ENCODE results near the gene TFIP11.

TFIP11 gene

GRCh38 chr22:26503758-26504157 lies 8.5 kb downstream of the TFIP11 start:
- DNase-seq (ENCODE audit: low spot score) = no peak

DNA sequence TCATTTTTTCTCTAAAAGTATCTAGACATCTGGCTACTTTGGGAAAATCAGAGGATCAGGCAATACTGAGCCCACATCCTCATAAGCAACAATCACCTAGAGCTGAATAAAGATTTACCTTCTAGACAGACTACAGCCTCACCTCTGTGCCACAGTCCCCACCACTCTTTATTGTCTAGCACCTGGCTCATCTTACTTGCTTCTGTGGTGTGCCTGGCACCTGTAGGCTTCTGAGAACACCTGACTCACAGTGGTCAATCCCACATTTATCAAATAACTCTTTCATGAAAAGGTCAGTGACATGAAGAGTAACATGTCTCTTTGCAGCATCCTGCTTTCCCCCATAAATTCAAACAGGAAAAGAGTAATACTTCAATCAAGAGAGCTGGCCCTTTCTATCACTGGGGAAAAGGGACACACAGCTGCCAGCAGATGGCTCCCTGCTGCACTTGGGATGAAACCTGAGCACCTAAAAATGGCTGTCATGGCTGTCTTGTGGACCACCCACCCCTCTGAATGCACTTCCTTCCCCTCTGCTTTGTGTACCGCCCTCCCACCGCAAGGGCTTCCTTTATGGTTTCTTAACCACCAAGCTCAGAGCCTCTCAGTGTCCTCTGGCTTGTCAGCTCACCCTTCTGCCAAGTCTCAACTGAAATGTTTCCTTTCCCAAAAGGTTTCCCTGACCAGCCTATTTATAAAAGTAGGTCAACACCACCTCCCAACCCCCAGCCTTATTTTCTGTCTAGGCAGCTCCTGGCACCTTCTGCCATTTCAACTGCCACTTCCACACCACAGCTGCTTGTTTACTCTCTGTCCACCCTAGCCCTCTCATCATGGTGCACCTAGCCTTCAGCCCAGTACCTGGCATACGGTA lies 9.3 kb downstream of the TFIP11 start:
- peak; percentile 47 for DNase-seq (ENCODE audit: low spot score)

- DNase-seq (ENCODE audit: low spot score) = no peak
Observed at GRCh38 chr22:26501996-26502395, 10.3 kb downstream of the TFIP11 start.

DNA sequence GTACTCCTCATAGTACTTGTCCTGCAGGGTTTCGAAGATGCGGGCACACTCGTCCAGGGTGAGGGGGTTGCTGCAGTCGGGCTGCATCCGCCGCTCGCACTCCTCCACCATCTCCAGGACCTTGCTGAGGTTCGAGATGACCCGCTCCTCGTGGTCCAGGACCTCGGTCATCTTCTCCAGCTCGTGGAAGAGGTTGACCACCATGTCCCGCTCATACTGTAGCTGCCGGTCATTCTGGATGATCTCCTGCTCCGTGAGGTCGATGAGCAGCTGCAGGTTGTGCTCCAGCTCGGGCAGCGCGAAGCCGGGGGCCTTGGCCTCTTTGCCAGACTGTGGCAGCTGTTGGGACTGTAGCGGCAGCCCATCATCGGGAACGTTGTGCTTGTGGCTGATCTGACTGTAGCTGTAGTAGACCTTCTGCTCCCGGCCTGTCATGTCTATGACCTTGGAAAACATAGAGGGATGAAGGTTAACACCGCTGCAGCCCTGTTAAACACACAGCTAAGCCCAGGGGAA lies 13.0 kb downstream of the TFIP11 start:
- no peak for DNase-seq (ENCODE audit: low spot score)

DNA sequence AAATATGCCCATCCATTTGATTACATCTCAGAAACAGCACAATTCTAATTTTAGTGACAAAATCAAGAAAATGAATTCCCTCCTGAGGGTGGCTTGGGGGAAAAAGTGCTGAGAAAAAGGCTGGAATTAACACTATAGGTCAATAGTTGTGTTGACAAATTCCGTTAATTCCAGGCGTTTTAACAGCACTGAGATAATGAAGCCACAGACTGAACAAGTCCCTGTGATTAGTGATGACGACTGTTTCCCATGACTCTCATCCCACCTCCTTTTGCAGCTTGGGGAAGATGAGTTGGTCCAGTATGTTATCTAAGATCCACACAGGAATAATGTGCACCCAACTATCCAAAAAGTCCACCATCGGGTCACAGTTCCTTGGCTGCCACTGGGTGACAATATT lies 15.8 kb downstream of the TFIP11 start:
- no peak for DNase-seq (ENCODE audit: low spot score)

- DNase-seq (ENCODE audit: low spot score) = no peak
Observed at GRCh38 chr22:26494506-26494905, 17.8 kb downstream of the TFIP11 start.

DNA sequence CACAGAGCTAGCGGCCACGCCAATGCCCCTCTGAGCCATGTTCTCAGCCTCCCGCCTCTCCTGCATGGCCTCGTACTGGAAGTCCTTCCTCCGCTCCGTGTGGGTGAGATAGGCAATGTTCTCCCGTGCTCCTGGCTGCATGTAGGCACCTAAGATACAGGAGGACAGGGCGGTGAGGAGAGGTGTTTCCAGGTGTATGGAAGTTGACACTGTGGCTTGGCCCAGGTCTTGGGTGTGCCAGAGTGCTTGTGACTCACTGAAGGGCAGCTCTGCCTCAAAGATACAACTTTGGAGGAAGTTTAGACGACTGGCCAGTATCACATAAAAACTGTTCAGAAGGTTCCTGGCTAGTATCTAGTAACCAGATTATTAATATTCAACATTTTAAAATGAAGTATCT lies 20.1 kb downstream of the TFIP11 start:
- DNase-seq (ENCODE audit: low spot score) = no peak

DNA sequence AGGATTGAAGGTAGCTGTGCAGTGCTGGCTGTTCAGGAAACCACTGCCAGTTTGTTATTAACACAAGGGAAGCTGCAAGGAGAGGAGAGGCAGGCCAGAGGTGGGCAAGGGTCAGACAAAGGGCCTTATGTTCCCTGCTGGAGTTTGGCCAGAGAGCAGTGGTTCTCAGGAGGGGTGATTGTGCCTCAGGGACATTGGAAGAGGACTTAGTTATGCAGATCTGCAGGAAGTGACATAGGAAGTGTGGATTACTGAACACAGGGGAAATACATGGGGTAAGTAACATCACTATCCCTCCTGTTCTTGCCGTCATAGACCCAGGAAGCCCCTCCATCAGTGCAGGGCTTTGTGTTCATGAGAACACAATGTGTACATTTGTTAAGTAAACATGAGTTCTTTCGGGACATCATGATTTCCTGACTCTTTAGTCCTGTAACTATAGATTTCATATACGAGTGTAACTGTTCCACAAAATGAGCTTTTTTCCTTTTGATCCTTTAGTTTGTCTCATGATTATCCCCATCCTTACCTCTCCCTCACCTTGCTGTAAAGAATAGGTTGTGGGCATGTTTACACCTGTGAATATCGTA lies 22.7 kb downstream of the TFIP11 start:
- no peak for DNase-seq (ENCODE audit: low spot score)

DNA sequence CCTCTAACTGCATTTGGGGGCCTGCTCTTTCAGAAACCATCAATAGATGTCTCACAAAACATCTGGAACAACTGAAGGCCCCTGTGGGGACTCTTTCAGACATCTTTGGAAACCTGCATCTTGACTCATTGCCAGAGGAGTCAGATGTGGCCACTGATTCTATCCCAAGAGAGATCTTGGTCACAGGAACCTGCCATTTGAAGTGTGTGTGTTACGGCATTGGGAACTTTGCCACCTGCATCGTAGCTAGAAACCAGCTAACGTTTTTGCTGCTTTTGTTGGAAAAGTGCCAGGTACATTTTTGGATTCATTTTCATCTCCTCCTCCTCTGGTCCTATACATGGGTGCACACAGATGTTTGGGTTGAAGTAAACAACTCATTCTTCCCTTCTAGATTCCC lies 24.3 kb downstream of the TFIP11 start:
- DNase-seq (ENCODE audit: low spot score) = no peak

DNA sequence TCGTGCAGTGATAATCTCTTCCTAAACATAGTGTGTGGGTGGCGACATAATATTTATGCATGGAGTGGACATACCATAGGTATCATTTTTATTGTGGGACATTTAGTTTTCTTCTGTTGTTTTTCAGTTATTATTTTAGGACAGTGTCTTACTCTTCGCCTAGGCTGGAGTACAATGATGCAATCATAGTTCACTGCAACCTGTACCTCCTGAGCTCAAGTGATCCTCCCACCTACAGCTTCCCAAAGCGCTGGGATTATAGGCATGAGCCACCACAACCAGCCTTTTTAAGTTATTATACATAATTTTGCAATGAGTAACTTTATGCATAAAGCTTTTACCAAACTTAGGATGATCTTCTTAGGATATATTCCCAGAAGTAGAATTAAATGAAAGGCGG lies 25.9 kb downstream of the TFIP11 start:
- DNase-seq (ENCODE audit: low spot score) = no peak

DNA sequence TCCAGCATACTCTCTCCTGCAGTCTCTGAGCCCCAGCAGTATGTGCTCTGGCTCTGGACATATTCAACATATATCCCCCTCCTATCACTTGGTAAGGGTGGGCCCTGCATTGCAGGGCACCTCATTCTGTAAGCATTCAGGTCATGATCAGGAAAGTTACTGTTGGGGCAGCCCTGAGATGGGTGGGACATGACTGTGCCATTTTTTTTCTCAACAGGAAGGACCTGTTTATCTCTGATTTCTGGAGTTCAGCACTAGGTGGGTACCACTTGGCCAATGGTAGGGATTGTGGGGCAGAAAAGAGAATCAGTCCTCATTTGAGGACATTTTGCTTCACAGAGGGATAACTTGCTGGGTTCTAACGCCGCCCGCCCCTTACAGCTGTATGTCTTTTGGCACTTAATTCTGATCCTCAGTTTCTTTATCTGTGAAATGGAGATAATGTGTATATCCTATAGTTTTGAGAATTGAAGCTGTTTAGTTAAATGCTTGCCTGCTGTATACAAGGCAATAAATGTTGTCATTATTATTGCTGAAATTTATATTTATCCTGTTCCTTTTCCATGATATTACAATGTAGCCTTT lies 26.4 kb downstream of the TFIP11 start:
- no peak for DNase-seq (ENCODE audit: low spot score)

DNA sequence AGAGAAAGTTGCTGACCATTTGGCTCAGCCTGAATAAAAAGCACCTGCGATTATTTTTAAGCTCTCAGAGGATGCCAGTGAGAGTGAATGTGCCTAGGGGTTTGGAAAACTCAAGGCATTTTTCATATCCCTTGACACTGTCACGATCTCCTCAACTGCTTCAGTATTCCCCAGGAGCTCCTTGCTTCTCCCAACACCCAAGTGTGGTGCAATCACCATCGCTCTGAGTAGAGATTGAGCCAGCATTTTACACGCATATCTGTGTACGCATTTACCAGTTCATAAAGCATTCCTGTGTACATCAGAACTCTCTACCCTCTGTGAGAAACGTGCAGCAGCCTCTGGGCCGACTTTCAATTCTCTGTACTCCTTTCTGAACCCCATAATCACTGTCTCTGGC lies 27.3 kb downstream of the TFIP11 start:
- DNase-seq (ENCODE audit: low spot score) = no peak

- no peak for DNase-seq (ENCODE audit: low spot score)
Observed at GRCh38 chr22:26484360-26484706, 27.9 kb downstream of the TFIP11 start.

DNA sequence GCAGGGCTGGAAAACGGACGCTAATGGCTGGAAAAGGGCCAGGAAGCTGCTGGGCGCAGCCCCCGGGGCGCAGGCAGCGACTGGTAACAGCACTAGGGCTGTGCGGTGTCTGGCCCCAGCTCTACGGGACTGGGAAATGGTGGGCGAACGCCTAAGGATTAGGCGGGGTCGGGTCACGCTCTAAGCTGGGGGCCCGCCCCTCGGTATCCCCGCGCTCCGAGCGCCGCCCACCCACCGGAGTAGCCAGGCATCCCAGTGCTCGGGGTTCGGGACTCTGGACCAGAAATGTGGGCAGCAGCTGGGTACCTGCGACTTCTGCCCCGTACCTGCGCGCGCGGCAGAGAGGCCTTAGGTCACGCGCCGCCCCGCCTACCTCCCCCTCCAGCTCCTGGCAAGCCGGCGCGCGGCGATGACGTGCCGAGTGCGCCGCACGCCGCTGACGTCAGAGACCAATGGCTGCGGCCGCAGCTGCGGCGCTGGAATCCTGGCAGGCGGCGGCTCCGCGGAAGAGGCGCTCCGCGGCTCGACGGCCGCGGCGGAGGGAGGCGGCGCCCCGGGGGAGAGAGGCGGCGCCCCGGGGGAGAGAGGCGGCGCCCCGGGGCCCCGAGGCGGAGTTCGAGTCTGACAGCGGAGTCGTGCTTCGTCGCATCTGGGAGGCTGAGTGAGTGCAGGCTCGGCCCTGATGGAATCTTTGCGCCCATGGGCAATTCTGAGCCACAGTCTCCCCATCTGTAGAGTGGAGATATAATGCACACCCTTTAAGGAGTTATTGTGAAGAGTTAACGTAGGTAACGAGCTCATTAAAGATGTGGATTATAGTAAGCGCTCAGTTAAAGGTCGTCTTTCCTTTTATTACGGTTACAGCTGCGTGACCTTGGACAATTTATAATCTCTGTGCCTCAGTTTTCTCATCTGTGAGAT lies 28.6 kb downstream of the TFIP11 start, which contains the start of the genes HPS4 and SRRD:
TSS of gene HPS4 (minus strand) at position 345 of the 921 bp plus-strand sequence. CDS start 2,021 bp downstream, outside the sequence.
TSS of gene SRRD (plus strand) at position 439 of the 921 bp plus-strand sequence. CDS start at position 453, 14 bp downstream.
- DNase-seq (ENCODE audit: low spot score) = peak; percentile 79

GRCh38 chr22:26483043-26483438 lies 29.2 kb downstream of the TFIP11 start:
- no peak for DNase-seq (ENCODE audit: low spot score)

DNA sequence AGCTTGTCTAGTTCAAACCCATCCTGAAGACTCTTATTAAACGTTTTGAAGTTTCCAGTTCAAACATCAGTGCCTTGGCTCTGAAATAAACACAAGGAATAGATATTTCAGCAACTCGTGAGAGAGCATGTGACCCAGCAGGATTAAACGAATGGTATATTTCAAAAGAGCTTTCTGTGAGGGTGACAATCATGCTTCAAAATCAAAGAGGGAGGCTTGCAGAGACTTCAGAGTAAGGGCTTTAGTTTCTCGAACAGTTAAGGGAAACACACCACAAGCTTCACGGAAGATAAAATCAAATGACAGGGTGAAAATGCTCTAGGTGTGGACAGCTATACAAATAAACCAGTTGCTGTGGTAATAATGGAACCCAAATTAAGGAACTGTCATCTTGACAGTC lies 30.1 kb downstream of the TFIP11 start:
- no peak for DNase-seq (ENCODE audit: low spot score)

DNA sequence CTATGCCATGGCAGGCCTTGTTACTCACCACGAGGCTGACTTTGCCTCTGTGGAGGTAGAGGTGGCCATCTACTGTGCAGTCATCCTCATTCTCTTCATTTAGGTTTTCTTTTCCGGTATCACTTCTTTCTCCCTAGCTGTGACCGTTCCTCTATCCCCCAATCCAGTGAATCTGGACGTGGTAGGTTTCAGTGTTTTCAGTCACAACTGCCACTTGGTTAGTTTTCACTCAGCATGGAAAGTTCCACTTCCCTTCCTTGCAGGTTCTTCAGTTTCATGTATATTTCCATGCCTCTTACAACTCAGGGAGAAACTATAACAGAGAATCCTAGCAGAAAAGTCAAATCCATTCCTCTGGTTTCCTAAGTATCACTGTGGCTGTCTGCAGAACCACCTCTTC lies 30.6 kb downstream of the TFIP11 start:
- DNase-seq (ENCODE audit: low spot score) = peak; percentile 25

DNA sequence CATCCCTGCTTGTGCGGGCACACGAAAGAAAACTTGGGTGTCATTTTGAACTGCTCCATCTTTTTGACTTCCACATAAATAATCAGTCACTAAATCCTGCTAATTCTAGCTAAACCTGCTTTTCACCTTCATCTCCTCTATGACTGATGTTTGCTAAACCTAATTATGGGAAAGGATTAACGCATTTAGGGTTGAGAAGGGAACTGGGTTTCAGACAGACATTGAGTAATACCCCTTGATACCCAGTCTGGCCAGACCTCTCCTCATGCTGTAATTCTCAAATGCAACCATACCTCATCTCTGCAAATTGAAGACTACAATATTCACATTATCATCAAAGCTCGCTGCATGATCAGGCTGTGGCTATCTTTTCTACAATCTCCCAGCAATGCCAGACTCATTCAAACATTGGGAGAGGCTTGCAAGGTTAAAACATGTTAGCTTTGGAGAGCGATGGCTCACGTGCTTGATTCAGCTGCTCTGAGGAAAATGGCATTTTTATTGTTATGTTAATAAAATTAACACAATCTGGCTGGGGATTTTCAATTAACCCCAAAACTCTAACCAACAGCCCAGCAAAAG lies 31.1 kb downstream of the TFIP11 start:
- no peak for DNase-seq (ENCODE audit: low spot score)

DNA sequence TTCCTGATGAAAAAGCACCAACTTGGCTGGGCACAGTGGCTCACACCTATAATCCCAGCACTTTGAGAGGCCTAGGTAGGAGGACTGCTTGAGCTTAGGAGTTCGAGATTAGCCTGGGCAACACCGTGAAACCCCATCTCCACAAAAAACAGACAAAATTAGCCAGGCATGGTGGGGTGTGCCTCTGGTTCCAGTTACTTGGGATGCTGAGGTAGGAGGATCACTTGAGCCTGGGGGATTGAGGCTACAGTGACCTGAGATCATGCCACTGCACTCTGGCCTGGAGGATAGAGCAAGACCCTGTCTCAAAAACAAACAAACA lies 31.7 kb downstream of the TFIP11 start:
- no peak for DNase-seq (ENCODE audit: low spot score)

GRCh38 chr22:26479792-26480610 lies 32.3 kb downstream of the TFIP11 start:
- peak; percentile 45 for DNase-seq (ENCODE audit: low spot score)
